ENCODE results near the gene TRPV4. TPM values are rescaled to one million over a fixed set of nuclear protein-coding genes. Genes with fewer than 3 reads are reported as not detected.

The TRPV4 gene
- polyA plus RNA-seq, 1 of the 3 experiments (the other 2 are of a cell fraction), result 5.2 TPM

DNA sequence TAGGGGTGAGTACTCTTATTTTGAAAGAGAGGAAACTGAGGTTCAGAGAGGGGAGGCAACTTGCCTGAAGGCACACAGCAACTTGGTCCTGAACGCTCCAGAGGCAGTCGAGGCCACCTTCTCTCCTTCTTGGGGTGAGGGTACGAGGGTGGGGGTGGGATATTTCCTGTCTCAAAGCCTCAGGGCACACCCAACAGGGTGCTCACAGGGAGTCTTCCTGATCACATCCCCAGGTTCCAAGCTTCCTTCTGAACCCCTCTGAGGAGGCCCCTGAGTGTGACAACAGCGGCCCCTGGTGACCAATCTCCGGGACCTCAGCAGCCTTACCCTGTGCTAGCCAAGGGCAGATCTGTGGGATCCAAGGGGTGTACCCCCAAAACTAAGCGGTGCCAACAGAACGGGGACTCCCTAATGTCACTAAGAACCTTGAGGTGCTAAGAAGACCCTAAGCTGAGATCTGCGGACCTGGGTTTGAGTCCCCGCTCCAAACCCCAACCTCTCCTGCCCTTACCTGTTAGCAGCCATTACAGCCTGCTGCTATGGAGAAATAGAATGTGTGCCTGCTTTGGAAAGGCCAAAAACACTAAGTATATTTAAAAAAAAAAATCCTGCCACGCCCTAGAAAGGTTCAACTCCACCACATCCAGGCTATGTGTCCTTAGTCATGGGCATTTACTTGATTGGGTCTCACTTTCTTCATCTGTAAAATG lies 57.9 kb downstream of the TRPV4 start (continued):
- TF ChIP-seq, protein P1, sequence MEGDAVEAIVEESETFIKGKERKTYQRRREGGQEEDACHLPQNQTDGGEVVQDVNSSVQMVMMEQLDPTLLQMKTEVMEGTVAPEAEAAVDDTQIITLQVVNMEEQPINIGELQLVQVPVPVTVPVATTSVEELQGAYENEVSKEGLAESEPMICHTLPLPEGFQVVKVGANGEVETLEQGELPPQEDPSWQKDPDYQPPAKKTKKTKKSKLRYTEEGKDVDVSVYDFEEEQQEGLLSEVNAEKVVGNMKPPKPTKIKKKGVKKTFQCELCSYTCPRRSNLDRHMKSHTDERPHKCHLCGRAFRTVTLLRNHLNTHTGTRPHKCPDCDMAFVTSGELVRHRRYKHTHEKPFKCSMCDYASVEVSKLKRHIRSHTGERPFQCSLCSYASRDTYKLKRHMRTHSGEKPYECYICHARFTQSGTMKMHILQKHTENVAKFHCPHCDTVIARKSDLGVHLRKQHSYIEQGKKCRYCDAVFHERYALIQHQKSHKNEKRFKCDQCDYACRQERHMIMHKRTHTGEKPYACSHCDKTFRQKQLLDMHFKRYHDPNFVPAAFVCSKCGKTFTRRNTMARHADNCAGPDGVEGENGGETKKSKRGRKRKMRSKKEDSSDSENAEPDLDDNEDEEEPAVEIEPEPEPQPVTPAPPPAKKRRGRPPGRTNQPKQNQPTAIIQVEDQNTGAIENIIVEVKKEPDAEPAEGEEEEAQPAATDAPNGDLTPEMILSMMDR (IDR thresholded peaks at IDR 0.05), result peak; percentile 86
- no peak for TF ChIP-seq FOXJ3 (CRISPR knock-in tag; IDR thresholded peaks at IDR 0.05)
- TF ChIP-seq RCOR1 (IDR thresholded peaks at IDR 0.05; ENCODE audit: low read length), result no peak
- no peak for TF ChIP-seq GATA2 (CRISPR knock-in tag; IDR thresholded peaks at IDR 0.05)
- no peak for TF ChIP-seq NFIC (IDR thresholded peaks at IDR 0.05; ENCODE audit: borderline replicate concordance)
- TF ChIP-seq SMC3 (IDR thresholded peaks at IDR 0.05; ENCODE audit: low read depth, low read length), result peak; percentile 69

DNA sequence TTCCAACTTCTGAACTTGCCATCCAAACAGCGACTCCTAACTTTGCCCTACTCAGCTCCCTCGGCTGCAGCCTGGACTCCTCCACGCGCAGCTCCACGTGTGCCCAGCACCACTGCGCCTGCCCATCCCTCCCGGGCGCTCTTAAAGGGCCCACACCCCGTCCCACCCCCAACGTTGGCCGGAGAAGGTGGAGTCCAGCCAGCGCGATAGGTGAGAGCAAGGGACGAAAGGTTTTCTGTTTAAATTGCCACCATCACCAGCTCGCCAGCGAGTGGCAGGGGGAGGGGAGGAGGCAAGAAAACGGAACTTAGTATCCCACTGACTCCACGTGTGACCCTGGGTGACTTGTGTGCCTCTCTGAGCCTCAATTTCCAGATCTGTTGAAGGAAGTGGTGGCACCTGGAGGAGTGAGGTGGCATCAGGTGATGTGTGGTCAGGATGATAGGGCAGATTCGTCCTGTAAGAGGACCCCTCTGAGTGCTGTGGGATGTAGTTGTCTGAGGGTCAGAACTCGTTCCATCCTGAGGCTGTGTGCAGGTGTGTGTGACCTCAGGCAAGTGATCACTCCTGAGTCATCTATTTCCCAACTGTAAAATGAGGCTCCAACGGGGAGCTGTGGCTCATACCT lies 59.7 kb downstream of the TRPV4 start:
- Histone ChIP-seq H3K4me2 (no peak overlapping the region), H3K9me2 (no peaks in the 10 kb centered on the region), H3K4me3 (ENCODE audit: low read depth in 2 of 2, low read length in 1 of 2) (no peak overlapping the region), H3K9me3 (no peaks in the 10 kb centered on the region), H2AFZ (ENCODE audit: low read depth) (no peak overlapping the region), H3F3A (replicated peaks; ENCODE audit: insufficient read depth) (no peaks in the 10 kb centered on the region), H4K20me1 (ENCODE audit: insufficient read depth) (no peaks in the 10 kb centered on the region), H3K4me1 (ENCODE audit: control insufficient read depth in 1 of 2, insufficient read depth in 2 of 2, low read depth in 1 of 2, low read length in 1 of 2) (peaks cover 0 to 16% of the 10 kb centered on the region in 2 experiments; a peak in 1 of 4 replicates), H3K36me3 (replicated peaks in 1 of 2; ENCODE audit: control insufficient read depth in 1 of 2, insufficient read depth in 2 of 2, low read length in 1 of 2) (no peaks in the 10 kb centered on the region), H3K27ac (ENCODE audit: low read depth in 2 of 2, low read length in 1 of 2) (no peak overlapping the region; a peak in 1 of 4 replicates), H3K9ac (no peak overlapping the region), H3K27me3 (ENCODE audit: insufficient read depth) (no peaks in the 10 kb centered on the region), H3K79me2 (ENCODE audit: insufficient read depth) (no peaks in the 10 kb centered on the region)
- POLR2A ChIA-PET, result interaction anchor here (0.5 kb wide), 1 partner anchor 636 kb away, joined by 3 read pairs; no protein-coding TSS in a partner anchor
- no peak for DNase-seq
- CTCF ChIA-PET, result interaction anchor here (0.6 to 5.7 kb wide), 15 partner anchors 9 to 254 kb away, joined by 3 to 55 read pairs (median 6); partner anchors contain the start of genes MMAB and MVK
- 70% methylated on average over 19 of the region's 21 CpGs for WGBS (ENCODE audit: low lambda C conversion rate)
- TF ChIP-seq, protein P2, sequence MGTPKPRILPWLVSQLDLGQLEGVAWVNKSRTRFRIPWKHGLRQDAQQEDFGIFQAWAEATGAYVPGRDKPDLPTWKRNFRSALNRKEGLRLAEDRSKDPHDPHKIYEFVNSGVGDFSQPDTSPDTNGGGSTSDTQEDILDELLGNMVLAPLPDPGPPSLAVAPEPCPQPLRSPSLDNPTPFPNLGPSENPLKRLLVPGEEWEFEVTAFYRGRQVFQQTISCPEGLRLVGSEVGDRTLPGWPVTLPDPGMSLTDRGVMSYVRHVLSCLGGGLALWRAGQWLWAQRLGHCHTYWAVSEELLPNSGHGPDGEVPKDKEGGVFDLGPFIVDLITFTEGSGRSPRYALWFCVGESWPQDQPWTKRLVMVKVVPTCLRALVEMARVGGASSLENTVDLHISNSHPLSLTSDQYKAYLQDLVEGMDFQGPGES (IDR thresholded peaks at IDR 0.05; ENCODE audit: low read depth, low read length), result no peak
- TF ChIP-seq JUND (IDR thresholded peaks at IDR 0.05), result no peak
- TF ChIP-seq YY1 (IDR thresholded peaks at IDR 0.05; ENCODE audit: low read depth), result no peak
- TF ChIP-seq GABPA (IDR thresholded peaks at IDR 0.05; ENCODE audit: low read depth), result no peak
- TF ChIP-seq, protein P3, sequence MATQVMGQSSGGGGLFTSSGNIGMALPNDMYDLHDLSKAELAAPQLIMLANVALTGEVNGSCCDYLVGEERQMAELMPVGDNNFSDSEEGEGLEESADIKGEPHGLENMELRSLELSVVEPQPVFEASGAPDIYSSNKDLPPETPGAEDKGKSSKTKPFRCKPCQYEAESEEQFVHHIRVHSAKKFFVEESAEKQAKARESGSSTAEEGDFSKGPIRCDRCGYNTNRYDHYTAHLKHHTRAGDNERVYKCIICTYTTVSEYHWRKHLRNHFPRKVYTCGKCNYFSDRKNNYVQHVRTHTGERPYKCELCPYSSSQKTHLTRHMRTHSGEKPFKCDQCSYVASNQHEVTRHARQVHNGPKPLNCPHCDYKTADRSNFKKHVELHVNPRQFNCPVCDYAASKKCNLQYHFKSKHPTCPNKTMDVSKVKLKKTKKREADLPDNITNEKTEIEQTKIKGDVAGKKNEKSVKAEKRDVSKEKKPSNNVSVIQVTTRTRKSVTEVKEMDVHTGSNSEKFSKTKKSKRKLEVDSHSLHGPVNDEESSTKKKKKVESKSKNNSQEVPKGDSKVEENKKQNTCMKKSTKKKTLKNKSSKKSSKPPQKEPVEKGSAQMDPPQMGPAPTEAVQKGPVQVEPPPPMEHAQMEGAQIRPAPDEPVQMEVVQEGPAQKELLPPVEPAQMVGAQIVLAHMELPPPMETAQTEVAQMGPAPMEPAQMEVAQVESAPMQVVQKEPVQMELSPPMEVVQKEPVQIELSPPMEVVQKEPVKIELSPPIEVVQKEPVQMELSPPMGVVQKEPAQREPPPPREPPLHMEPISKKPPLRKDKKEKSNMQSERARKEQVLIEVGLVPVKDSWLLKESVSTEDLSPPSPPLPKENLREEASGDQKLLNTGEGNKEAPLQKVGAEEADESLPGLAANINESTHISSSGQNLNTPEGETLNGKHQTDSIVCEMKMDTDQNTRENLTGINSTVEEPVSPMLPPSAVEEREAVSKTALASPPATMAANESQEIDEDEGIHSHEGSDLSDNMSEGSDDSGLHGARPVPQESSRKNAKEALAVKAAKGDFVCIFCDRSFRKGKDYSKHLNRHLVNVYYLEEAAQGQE (IDR thresholded peaks at IDR 0.05; ENCODE audit: low read depth, low read length), result no peak
- TF ChIP-seq FOSL2 (IDR thresholded peaks at IDR 0.05; ENCODE audit: borderline replicate concordance, low read depth), result no peak
- TF ChIP-seq TCF12 (IDR thresholded peaks at IDR 0.05), result no peak
- TF ChIP-seq, protein P4, sequence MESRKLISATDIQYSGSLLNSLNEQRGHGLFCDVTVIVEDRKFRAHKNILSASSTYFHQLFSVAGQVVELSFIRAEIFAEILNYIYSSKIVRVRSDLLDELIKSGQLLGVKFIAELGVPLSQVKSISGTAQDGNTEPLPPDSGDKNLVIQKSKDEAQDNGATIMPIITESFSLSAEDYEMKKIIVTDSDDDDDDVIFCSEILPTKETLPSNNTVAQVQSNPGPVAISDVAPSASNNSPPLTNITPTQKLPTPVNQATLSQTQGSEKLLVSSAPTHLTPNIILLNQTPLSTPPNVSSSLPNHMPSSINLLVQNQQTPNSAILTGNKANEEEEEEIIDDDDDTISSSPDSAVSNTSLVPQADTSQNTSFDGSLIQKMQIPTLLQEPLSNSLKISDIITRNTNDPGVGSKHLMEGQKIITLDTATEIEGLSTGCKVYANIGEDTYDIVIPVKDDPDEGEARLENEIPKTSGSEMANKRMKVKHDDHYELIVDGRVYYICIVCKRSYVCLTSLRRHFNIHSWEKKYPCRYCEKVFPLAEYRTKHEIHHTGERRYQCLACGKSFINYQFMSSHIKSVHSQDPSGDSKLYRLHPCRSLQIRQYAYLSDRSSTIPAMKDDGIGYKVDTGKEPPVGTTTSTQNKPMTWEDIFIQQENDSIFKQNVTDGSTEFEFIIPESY (IDR thresholded peaks at IDR 0.05; ENCODE audit: borderline replicate concordance, low read depth), result no peak
- TF ChIP-seq RAD21 (IDR thresholded peaks at IDR 0.05; ENCODE audit: low read length), result no peak
- no peak for TF ChIP-seq SMC3 (IDR thresholded peaks at IDR 0.05; ENCODE audit: low read depth, low read length)
- no peak for TF ChIP-seq FOXM1 (IDR thresholded peaks at IDR 0.05; ENCODE audit: low read depth)
- no peak for TF ChIP-seq NFIC (IDR thresholded peaks at IDR 0.05; ENCODE audit: borderline replicate concordance)
- TF ChIP-seq EZH2phosphoT487 (IDR thresholded peaks at IDR 0.05; ENCODE audit: borderline replicate concordance, low read depth), result no peak
- TF ChIP-seq TEAD4 (IDR thresholded peaks at IDR 0.05; ENCODE audit: borderline replicate concordance, insufficient read depth), result no peak
- TF ChIP-seq MEF2A (IDR thresholded peaks at IDR 0.05; ENCODE audit: borderline replicate concordance, low read depth), result no peak
- TF ChIP-seq FOXJ3 (CRISPR knock-in tag; IDR thresholded peaks at IDR 0.05), result no peak
- TF ChIP-seq, protein P5, sequence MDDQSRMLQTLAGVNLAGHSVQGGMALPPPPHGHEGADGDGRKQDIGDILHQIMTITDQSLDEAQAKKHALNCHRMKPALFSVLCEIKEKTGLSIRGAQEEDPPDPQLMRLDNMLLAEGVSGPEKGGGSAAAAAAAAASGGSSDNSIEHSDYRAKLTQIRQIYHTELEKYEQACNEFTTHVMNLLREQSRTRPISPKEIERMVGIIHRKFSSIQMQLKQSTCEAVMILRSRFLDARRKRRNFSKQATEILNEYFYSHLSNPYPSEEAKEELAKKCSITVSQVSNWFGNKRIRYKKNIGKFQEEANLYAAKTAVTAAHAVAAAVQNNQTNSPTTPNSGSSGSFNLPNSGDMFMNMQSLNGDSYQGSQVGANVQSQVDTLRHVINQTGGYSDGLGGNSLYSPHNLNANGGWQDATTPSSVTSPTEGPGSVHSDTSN (IDR thresholded peaks at IDR 0.05), result no peak
